OCI-LY3 (cell line): ENCODE results near the gene TMEM132C.

Source experiments
- EZH2phosphoT487 ChIP-seq: fragments of 200-600 bp; shearing (Covaris generic); IDR thresholded peaks from 2 replicates; pipeline ENCODE4 v1.6.1; 2018; ENCODE audit warnings: antibody characterized with exemption, mixed run types, low read depth
- TF ChIP-seq, protein P1 (sequence below): fragments of 200-600, 300-600 bp; sonication (generic); IDR thresholded peaks from 2 replicates; pipeline ENCODE4 v1.5.1; 2014; ENCODE audit warnings: antibody characterized with exemption, low read length, low read depth

- TF ChIP-seq, protein P1, sequence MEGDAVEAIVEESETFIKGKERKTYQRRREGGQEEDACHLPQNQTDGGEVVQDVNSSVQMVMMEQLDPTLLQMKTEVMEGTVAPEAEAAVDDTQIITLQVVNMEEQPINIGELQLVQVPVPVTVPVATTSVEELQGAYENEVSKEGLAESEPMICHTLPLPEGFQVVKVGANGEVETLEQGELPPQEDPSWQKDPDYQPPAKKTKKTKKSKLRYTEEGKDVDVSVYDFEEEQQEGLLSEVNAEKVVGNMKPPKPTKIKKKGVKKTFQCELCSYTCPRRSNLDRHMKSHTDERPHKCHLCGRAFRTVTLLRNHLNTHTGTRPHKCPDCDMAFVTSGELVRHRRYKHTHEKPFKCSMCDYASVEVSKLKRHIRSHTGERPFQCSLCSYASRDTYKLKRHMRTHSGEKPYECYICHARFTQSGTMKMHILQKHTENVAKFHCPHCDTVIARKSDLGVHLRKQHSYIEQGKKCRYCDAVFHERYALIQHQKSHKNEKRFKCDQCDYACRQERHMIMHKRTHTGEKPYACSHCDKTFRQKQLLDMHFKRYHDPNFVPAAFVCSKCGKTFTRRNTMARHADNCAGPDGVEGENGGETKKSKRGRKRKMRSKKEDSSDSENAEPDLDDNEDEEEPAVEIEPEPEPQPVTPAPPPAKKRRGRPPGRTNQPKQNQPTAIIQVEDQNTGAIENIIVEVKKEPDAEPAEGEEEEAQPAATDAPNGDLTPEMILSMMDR = no peak
- no peak for TF ChIP-seq EZH2phosphoT487
These were observed 336.7 kb downstream of the TMEM132C start for GRCh38 chr12:128603573-128604115.
